Measurements from ENCODE around the gene SPATS2L.
A peak's percentile ranks its signal among the peaks of the same experiment; 100 is the strongest.

Gene SPATS2L

DNA sequence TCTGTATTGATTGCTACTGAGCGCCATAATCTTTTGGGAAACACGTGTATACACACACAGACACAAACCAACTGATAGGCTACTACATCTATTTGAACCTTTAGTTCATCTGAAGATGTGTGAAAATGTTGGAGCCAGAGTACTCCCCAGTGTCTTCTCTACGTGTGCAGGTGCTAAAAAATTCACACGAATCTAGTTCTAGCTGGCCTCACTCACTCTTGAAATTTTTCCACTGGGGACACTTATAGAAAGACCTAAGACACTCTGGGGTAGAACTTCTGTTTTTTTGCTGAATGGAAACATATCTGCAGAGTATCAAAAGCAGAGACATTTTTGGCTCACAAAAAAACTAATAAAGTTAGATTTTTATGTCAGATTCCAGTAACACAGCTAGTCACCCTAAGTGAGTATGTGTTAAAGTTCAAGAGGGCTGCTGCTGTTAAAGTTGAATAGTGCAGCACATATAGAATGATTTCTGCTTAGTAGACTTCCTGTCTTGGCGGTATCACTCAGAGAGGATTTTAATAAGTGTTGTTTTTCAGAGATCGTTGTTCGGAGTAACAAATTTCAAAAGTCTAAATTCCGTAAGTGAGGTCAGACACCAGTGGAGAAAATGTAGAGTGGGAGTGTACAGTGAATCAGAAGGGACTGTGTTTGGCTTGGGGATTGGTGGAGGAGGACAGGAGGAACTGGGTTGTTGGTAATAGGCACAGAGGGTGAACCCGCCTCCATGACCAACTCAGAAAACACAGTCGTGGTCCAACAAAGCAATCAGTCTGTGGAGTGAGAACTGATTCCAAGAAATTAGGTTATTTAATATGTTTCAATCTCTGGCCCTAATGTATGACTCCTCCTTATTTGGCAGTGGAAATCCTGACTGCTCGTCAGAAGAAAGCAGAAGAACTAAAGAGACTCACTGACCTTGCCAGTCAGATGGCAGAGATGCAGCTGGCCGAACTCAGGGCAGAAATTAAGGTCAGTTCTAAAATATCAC, 160.2 kb downstream of the SPATS2L start:
- no peaks in the 10 kb centered on the region for H3K27me3 ChIP-seq
- H3K4me3 ChIP-seq, result no peak overlapping the region
- H4K20me1 ChIP-seq, result no peaks in the 10 kb centered on the region; a peak in 1 of 22 replicates
- peaks cover 17 to 91% (median 56%) of the 10 kb centered on the region in 11 experiments for H3K36me3 ChIP-seq
- H3K4me1 ChIP-seq, result peaks cover 0 to 13% (median 6%) of the 10 kb centered on the region in 10 experiments; a peak in 8 of 20 replicates
- H3K9me3 ChIP-seq (replicated peaks in 1 of 11), result no peaks in the 10 kb centered on the region
- no peak for TF ChIP-seq Cebpa-rat (IDR thresholded peaks at IDR 0.05)
- no peak overlapping the region for H3K9ac ChIP-seq
- H3K4me2 ChIP-seq, result no peak overlapping the region
- H3K27ac ChIP-seq, result no peak overlapping the region

DNA sequence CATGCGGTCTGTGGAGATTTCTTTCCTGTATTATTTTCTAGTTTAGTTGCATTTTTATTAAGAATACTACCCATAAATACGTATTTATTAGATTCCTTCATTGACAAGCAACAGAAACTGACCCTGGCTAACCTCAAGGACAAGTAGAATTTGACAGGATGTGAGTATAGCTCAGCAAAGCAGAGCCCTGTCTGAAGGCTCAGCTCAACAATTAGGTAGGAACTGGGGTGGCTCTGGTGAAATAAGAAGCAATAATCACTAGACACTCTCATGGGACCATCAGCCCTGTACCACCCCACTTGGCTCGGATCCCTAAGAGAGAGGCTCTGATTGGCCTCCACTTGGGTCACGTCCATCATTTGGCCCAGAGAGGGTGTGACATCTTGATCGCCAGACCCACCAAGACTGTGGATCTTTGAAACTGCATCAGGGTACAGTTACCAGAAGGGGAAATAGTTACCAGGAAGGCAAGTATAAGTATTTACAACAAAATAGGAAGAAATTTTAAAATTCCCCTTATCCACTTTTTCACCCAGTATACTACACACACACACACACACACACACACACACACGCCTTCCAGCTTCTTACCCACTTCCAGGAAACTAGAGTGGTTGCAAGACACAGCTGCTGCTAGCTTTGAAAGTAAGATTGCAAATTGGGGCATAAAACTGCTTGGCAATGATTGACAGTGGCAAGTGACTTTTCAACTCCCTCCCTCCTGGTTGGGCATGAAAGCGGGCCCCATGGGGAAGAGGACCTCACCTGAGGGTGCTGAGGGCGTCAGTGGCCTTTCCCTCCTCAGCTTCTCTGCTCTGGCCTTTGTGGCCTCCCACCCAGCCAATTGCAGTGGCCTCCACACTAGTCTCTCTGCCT, 161.6 kb downstream of the SPATS2L start:
- Histone ChIP-seq H3K36me3 (peaks cover 12 to 91% (median 60%) of the 10 kb centered on the region in 11 experiments; a peak in 21 of 22 replicates), H3K27ac (no peak overlapping the region)

DNA sequence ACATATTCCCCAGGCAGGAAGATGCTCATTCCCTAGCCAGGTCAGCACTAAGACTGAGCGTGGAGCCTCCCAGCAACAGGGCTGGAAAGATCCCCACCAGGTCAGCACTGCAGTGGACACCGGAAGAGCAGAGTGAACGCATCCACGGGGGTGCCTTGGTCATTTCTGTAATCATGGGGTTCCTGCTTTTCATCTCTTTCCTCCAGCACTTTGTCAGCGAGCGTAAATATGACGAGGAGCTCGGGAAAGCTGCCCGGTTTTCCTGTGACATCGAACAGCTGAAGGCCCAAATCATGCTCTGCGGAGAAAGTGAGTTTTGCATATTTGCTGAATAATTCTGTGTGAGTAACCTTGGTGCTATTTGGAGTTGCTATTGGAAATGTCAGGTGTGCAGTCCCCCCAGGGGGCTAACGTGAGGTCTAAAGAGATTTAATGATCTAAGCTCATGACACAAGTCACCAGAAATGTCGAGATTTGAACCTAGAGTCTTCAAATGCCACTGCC, 163.3 kb downstream of the SPATS2L start:
- Histone ChIP-seq H3K4me2 (no peak overlapping the region), H3K27ac (no peak overlapping the region), H3K36me3 (peaks cover 24 to 97% (median 67%) of the 10 kb centered on the region in 11 experiments; a peak in 21 of 22 replicates), H4K20me1 (no peaks in the 10 kb centered on the region; a peak in 1 of 22 replicates), H3K9ac (0 out of 22 replicates have a peak overlapping the region, but pooled peaks of 1 of the 11 experiments have one; percentile 22), H3K27me3 (no peaks in the 10 kb centered on the region), H3K9me3 (replicated peaks in 1 of 11) (no peaks in the 10 kb centered on the region), H3K4me1 (peaks cover 0 to 13% (median 6%) of the 10 kb centered on the region in 10 experiments; a peak in 8 of 20 replicates), H3K4me3 (no peak overlapping the region)
- TF ChIP-seq Cebpa-rat (IDR thresholded peaks at IDR 0.05), result no peak

More for the DNA sequence above, 161.6 kb downstream of the SPATS2L start:
- Histone ChIP-seq H3K4me1 (peaks cover 0 to 13% (median 6%) of the 10 kb centered on the region in 10 experiments; a peak in 8 of 20 replicates), H3K4me3 (no peak overlapping the region), H4K20me1 (no peaks in the 10 kb centered on the region; a peak in 1 of 22 replicates), H3K9me3 (replicated peaks in 1 of 11) (no peaks in the 10 kb centered on the region), H3K27me3 (no peaks in the 10 kb centered on the region), H3K4me2 (no peak overlapping the region), H3K9ac (no peak overlapping the region)
- no peak for TF ChIP-seq Cebpa-rat (IDR thresholded peaks at IDR 0.05)

DNA sequence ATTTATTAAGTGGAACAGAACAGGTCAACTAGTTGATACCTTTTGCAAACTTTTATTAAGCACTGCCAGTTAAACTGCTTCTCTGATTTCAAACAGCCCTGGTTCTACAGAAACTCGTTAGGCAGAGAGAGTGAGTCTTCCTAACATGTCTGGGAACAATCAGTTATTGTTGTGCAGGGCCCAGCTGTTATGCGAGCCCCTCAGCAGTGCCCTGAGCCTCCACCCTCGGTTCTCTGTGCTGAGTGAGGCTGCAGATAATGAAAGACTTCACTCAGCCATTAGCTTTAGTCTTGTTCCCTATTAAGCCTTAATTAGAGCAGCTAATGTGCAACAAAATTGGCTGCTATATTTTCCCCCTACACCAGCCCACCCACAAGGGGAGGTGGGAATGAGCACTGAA, 163.7 kb downstream of the SPATS2L start:
- TF ChIP-seq Cebpa-rat (IDR thresholded peaks at IDR 0.05), result no peak
- no peak overlapping the region for H3K4me3 ChIP-seq
- H3K4me1 ChIP-seq, result peaks cover 0 to 13% (median 6%) of the 10 kb centered on the region in 10 experiments; a peak in 8 of 20 replicates
- H3K27ac ChIP-seq, result no peak overlapping the region
- H4K20me1 ChIP-seq, result no peaks in the 10 kb centered on the region; a peak in 1 of 22 replicates
- H3K9ac ChIP-seq, result 0 out of 22 replicates have a peak overlapping the region, but pooled peaks of 1 of the 11 experiments have one; percentile 22
- peaks cover 25 to 97% (median 66%) of the 10 kb centered on the region in 11 experiments; a peak in 21 of 22 replicates for H3K36me3 ChIP-seq
- H3K27me3 ChIP-seq, result no peaks in the 10 kb centered on the region
- H3K9me3 ChIP-seq (replicated peaks in 1 of 11), result no peaks in the 10 kb centered on the region
- 0 out of 22 replicates have a peak overlapping the region, but pooled peaks of 1 of the 11 experiments have one; percentile 6 for H3K4me2 ChIP-seq

DNA sequence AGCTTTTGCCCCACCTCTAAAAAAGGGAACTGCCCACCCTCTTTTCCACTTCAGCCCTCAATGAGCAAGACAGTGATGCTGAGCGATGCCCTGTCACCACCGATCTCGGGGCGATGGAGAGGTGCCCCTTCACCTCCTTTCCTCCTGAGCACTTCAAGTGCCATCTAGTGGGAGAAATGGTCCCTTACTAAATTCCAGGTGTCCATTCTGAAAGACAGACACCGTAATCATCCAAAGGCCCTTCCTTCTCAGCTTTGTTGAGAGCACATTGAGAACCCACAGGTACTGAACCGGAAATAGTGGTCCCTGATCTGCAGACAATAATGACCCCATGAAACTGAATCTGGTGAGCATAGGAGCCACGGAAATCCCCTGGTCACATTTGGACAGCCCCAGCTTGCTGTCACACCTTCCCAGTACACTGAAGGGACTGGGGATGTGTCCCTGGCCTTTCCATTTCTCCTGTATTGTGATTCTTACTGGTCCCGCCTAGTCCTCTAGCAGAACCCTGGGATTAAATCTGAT, 164.9 kb downstream of the SPATS2L start:
- Histone ChIP-seq H3K4me2 (no peak overlapping the region), H3K27me3 (no peaks in the 10 kb centered on the region), H3K9ac (no peak overlapping the region), H3K36me3 (peaks cover 25 to 98% (median 73%) of the 10 kb centered on the region in 11 experiments; a peak in 21 of 22 replicates), H3K4me3 (no peak overlapping the region), H4K20me1 (no peaks in the 10 kb centered on the region; a peak in 1 of 22 replicates), H3K4me1 (peaks cover 0 to 13% (median 6%) of the 10 kb centered on the region in 10 experiments; a peak in 8 of 20 replicates), H3K27ac (no peak overlapping the region), H3K9me3 (replicated peaks in 1 of 11) (no peaks in the 10 kb centered on the region)
- no peak for TF ChIP-seq Cebpa-rat (IDR thresholded peaks at IDR 0.05)

DNA sequence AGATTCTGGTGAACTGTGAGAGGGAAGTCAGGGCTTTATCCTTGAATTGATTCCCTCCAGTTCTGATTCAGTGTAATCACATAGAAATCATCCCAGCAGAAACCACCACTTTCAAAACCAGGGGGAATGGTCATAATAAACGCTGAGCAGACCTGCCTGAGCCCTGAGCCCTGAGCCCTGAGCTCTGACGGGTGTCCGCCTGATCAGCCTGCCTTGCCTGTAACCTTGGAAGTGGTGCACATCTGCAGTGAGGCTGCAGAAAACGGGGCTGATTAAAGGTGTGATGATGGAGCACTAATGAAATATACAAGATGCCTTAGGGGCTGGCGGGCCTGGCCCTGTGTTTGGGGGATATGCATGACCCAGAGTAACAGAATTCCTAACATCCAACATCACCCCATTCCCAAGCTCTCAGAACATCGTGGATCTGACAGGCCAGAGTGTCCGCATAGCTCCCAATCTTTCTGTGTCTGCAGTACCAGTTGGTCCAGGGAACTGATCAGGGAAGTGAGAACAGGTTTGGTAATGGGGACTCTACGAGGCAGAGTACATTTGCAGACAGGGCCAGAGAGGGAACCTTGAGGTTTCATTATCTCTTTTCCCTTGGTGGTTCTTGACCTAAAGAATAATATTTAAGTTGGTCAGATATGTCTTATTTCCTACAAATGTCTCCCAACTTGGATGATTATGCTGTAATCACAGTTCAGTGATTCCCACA, 165.6 kb downstream of the SPATS2L start:
- no peaks in the 10 kb centered on the region for H3K27me3 ChIP-seq
- H3K9ac ChIP-seq, result no peak overlapping the region
- no peak for TF ChIP-seq Cebpa-rat (IDR thresholded peaks at IDR 0.05)
- no peaks in the 10 kb centered on the region for H3K9me3 ChIP-seq (replicated peaks in 1 of 11)
- no peaks in the 10 kb centered on the region; a peak in 1 of 22 replicates for H4K20me1 ChIP-seq
- H3K4me1 ChIP-seq, result peaks cover 0 to 13% (median 6%) of the 10 kb centered on the region in 10 experiments; a peak in 8 of 20 replicates
- no peak overlapping the region for H3K4me2 ChIP-seq
- H3K4me3 ChIP-seq, result no peak overlapping the region
- H3K36me3 ChIP-seq, result peaks cover 25 to 98% (median 78%) of the 10 kb centered on the region in 11 experiments; a peak in 21 of 22 replicates
- H3K27ac ChIP-seq, result no peak overlapping the region

DNA sequence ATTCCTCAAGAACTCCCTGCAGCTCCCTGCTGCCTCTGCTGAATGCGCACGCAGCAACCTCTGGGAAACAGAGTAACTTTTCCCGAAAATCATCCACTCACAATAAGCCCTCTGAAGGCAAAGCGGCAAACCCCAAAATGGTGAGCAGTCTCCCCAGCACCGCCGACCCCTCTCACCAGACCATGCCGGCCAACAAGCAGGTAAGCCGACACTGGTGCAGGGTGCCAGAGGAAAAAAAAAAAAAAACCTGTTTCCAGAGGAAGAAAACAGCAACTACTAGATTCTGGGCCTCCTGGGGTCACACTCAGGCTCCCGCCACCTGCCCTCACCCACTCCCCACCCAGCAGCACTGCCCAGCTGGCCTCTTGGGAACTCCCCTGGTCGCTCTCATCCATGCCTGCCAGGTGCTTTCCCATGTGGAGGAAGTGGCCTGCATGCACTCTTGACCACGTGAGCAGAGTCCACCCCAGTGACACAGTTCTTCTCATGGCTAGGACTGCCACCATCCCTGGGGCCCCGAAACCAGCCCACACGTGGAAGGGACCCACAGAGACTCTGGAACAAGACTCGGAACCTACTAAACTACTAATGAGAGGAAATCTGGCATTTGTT, 166.5 kb downstream of the SPATS2L start:
- peaks cover 30 to 98% (median 76%) of the 10 kb centered on the region in 11 experiments for H3K36me3 ChIP-seq
- H3K4me2 ChIP-seq, result no peak overlapping the region
- no peak overlapping the region for H3K4me3 ChIP-seq
- peaks cover 0 to 13% (median 6%) of the 10 kb centered on the region in 10 experiments; a peak in 8 of 20 replicates for H3K4me1 ChIP-seq
- H3K27ac ChIP-seq, result no peak overlapping the region
- no peaks in the 10 kb centered on the region for H3K27me3 ChIP-seq
- no peaks in the 10 kb centered on the region for H3K9me3 ChIP-seq (replicated peaks in 1 of 11)
- H3K9ac ChIP-seq, result no peak overlapping the region
- no peak for TF ChIP-seq Cebpa-rat (IDR thresholded peaks at IDR 0.05)
- H4K20me1 ChIP-seq, result no peaks in the 10 kb centered on the region; a peak in 1 of 22 replicates
